Epithelial cell of proximal tubule (primary cell): ENCODE results near the gene MTSS2. TPM values are rescaled to one million over a fixed set of nuclear protein-coding genes. Genes with fewer than 3 reads are reported as not detected.
A peak's percentile ranks its signal among the peaks of the same experiment; 100 is the strongest.

ENCODE experiments used
- DNase-seq: peaks from one replicate; pipeline ENCODE4 v3.0.0-alpha.2; 2011; ENCODE audit warnings: low read depth
- H3K4me3 ChIP-seq: 2 replicates; pipeline ENCODE4 v1.5.1; 2011; ENCODE audit warnings: low read depth, mild to moderate bottlenecking, low read length
- total RNA-seq: library from RNA; depleted of rRNA; stranded (reverse); fragments of >200 nt; gene quantifications from 2 replicates; pipeline ENCODE4 v1.2.3, GENCODE V29; 2015
- TF ChIP-seq, protein P1 (sequence below): conservative IDR thresholded peaks from 2 replicates; pipeline ENCODE4 v1.5.1; 2012; ENCODE audit warnings: low read depth, mild to moderate bottlenecking, low read length

MTSS2 gene
- total RNA-seq, 1 donor from 2014 or later, result 12.6 TPM

GRCh38 chr16:70681382-70682238 is 4.2 kb downstream of the MTSS2 start:
- TF ChIP-seq, protein P1, sequence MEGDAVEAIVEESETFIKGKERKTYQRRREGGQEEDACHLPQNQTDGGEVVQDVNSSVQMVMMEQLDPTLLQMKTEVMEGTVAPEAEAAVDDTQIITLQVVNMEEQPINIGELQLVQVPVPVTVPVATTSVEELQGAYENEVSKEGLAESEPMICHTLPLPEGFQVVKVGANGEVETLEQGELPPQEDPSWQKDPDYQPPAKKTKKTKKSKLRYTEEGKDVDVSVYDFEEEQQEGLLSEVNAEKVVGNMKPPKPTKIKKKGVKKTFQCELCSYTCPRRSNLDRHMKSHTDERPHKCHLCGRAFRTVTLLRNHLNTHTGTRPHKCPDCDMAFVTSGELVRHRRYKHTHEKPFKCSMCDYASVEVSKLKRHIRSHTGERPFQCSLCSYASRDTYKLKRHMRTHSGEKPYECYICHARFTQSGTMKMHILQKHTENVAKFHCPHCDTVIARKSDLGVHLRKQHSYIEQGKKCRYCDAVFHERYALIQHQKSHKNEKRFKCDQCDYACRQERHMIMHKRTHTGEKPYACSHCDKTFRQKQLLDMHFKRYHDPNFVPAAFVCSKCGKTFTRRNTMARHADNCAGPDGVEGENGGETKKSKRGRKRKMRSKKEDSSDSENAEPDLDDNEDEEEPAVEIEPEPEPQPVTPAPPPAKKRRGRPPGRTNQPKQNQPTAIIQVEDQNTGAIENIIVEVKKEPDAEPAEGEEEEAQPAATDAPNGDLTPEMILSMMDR, result no peak
- DNase-seq, result no peak
- H3K4me3 ChIP-seq, result no peak overlapping the region

DNA sequence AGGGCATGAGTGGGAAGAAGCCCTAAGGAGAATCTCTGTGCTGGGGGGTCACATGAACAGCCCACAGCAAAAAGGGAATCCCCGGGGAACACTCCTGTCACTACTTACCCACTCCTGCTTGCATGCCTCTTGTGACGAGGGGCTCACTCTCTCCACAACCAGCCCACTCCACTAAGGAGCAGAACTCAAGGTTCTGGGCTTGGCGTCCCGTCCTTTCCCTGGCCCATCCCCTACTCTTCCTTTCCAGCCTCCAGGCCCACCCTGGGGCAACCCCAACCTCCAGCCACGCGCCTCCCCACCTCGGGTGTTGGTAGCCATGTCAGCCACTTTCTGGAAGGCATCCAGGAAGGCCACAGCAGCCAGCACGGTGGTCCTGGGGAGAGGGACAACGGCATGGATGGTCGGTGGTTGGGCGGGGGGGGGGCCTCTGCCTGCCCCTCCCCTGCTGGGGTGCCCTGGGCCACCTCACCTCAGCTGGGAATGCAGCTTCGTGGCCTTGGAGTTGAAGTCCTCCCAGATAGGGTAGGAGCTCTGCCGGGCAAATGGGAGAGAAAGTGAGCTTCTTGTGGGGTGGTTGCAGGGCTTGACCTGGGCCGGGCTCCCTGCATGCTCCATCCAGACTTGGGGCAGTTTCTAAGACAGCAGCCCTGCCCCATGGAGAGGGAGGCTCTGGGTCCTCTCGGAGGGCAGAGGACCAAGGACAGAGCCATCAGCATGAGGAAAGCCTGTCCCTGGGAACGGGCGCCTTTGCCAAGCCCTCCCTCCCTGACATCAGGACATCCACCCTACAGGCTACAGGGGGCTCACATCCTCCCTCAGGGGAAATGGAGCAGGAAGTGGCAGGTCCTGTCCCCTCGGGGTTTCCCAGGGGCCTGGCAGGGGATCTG is 5.1 kb downstream of the MTSS2 start:
- TF ChIP-seq, protein P1, result no peak
- DNase-seq, result no peak
- H3K4me3 ChIP-seq, result no peak overlapping the region

- H3K4me3 ChIP-seq, result no peak overlapping the region
- TF ChIP-seq, protein P1, result peak; percentile 14
- DNase-seq, result no peak
These were observed 6.0 kb downstream of the MTSS2 start for GRCh38 chr16:70679671-70680494.

DNA sequence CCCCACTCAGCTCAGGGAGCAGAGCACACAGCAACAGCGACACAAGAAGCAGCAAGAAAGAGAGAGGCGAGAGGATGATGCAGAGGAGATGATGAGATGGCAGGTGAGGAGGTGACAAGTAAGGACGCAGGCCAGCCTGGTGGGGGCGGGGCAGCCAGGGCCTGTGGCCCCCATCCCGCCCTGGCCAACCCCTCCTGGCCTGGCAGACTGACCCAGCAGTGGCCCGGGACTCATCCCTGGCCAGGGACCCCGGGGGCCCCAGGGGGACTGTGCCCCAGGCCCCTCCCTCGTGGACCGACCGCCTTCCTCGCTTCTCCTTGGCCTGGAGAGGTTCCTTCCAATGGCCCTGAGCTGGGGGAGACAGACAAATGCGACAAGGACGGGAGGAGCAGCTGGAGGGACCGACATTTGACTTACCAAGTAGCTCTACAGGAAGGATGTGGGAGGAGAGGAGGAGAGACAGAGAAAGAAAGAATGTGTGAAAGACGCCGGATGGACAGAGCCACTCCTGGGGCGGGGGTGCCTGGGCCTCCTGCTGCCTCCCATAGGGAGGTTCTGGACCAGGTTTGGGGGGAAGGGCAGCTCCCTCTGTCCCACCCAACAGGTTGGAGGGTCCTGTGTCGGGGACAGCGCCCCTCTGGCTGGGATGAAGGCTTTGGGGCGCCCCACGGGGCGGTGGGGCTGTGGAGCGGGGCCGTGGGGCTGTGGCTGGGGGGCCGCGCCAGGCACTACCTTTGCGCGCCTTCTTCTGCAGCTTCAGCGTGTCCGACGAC is 6.8 kb downstream of the MTSS2 start:
- H3K4me3 ChIP-seq, result no peak overlapping the region
- TF ChIP-seq, protein P1, result no peak

GRCh38 chr16:70678121-70678897 is 7.5 kb downstream of the MTSS2 start:
- TF ChIP-seq, protein P1, result no peak
- no peak overlapping the region for H3K4me3 ChIP-seq
- no peak for DNase-seq

More for the DNA sequence above, 6.8 kb downstream of the MTSS2 start:
- DNase-seq, result no peak
